OCI-LY3 (cell line): Measurements from ENCODE around the gene PLSCR4.

Experiments
- EZH2phosphoT487 ChIP-seq: fragments of 200-600 bp; shearing (Covaris generic); IDR thresholded peaks from 2 replicates; pipeline ENCODE4 v1.6.1; 2018; ENCODE audit warnings: antibody characterized with exemption, mixed run types, low read depth
- TF ChIP-seq, protein P1 (sequence below): fragments of 200-600, 300-600 bp; sonication (generic); IDR thresholded peaks from 2 replicates; pipeline ENCODE4 v1.5.1; 2014; ENCODE audit warnings: antibody characterized with exemption, low read length, low read depth

DNA sequence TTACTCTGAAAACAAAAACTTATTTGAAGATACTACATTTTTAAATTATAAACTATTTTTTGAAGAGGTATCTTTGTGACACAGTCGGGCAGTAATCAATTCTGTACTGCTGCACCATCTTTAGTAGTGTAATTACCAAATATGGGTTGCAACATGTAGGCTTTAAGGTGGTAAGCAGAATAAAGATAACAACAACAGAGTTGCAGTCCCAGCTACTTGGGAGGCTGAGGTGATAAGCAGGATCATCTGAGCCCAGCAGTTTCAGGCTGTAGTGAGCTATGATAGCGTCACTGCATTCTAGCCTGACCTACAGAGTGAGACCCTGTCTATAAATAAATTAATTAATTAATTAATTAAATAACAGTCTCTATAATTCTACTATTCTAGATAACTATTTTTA is 95.9 kb downstream of the PLSCR4 start:
- TF ChIP-seq, protein P1, sequence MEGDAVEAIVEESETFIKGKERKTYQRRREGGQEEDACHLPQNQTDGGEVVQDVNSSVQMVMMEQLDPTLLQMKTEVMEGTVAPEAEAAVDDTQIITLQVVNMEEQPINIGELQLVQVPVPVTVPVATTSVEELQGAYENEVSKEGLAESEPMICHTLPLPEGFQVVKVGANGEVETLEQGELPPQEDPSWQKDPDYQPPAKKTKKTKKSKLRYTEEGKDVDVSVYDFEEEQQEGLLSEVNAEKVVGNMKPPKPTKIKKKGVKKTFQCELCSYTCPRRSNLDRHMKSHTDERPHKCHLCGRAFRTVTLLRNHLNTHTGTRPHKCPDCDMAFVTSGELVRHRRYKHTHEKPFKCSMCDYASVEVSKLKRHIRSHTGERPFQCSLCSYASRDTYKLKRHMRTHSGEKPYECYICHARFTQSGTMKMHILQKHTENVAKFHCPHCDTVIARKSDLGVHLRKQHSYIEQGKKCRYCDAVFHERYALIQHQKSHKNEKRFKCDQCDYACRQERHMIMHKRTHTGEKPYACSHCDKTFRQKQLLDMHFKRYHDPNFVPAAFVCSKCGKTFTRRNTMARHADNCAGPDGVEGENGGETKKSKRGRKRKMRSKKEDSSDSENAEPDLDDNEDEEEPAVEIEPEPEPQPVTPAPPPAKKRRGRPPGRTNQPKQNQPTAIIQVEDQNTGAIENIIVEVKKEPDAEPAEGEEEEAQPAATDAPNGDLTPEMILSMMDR, result no peak
- no peak for TF ChIP-seq EZH2phosphoT487
